Gastrocnemius medialis (tissue), 4 donors: Measurements from ENCODE around the gene RACGAP1. TPM values are rescaled to one million over a fixed set of nuclear protein-coding genes. Genes with fewer than 3 reads are reported as not detected.

Experiments used
- ATAC-seq, 2 donors: fragments of 150-250 bp; one replicate each; pipeline ENCODE4 v1.9.1; 2016
- DNase-seq, 2 donors: peaks; one replicate each; pipeline ENCODE4 v3.0.0-alpha.2; 2019
- H3K27ac ChIP-seq, 4 donors: fragments of 200-600 bp; sonication (generic); 1 replicate in 1 of 4; 2 replicates in 3 of 4; pipeline ENCODE4 v1.5.1; 2016 to 2018; ENCODE audit warnings: mild to moderate bottlenecking in 2 of 4, moderate library complexity in 1 of 4
- H3K27me3 ChIP-seq, 3 donors: fragments of 200-600 bp; sonication (generic) in 2 of 3; 1 replicate in 1 of 3; 2 replicates in 2 of 3; pipeline versions ENCODE4 v1.5.1 to v1.6.0; 2016 to 2019; ENCODE audit warnings: mild to moderate bottlenecking in 1 of 3, moderate library complexity in 1 of 3
- H3K36me3 ChIP-seq, 2 donors: fragments of 200-600 bp; sonication (generic) in 1 of 2; one replicate each; pipeline ENCODE4 v1.5.1; 2017 to 2018
- H3K4me1 ChIP-seq, 2 donors: fragments of 200-600 bp; sonication (generic) in 1 of 2; one replicate each; pipeline ENCODE4 v1.5.1; 2016 to 2017; ENCODE audit warnings: mild to moderate bottlenecking in 2 of 2
- H3K4me3 ChIP-seq, 4 donors: fragments of 200-600 bp; sonication (generic) in 3 of 4; 1 replicate in 1 of 4; 2 replicates in 3 of 4; pipeline ENCODE4 v1.5.1; 2016 to 2019; ENCODE audit warnings: mild to moderate bottlenecking in 2 of 4
- H3K9me3 ChIP-seq, 3 donors: fragments of 200-600 bp; sonication (generic) in 2 of 3; 1 replicate in 1 of 3; 2 replicates in 2 of 3; pipeline ENCODE4 v1.5.1; 2016 to 2019
- CTCF ChIP-seq, 5 experiments: fragments of 450-650 bp in 3 of 5; fragments of 200-600 bp in 2 of 5; sonication (generic) in 2 of 5; IDR thresholded peaks in 4 of 5; conservative IDR thresholded peaks in 1 of 5; 1 replicate in 4 of 5; 2 replicates in 1 of 5; pipeline ENCODE4 v1.5.1; 2016 to 2019; ENCODE audit warnings: antibody characterized with exemption in 5 of 5, mild to moderate bottlenecking in 3 of 5, moderate library complexity in 3 of 5
- POLR2A ChIP-seq, 2 donors: fragments of 450-650 bp; IDR thresholded peaks; one replicate each; pipeline ENCODE4 v1.6.1; 2017; ENCODE audit warnings: antibody characterized with exemption in 2 of 2, mild to moderate bottlenecking in 2 of 2, moderate library complexity in 2 of 2
- in situ Hi-C, 4 donors: fragments of 200-750 bp; cut with MboI; loops; one replicate each; pipeline versions ENCODE4 v1.15.0 to v1.8.0; 2017; ENCODE audit warnings: low sequenced_read_pairs in 4 of 4
- intact Hi-C: fragments of 100-400 bp; cut with DNase I; formaldehyde crosslinking; loops from one replicate; pipeline ENCODE4 v1.15.1; 2023; ENCODE audit warnings: low total_unique reads
- total RNA-seq, 4 donors: library from RNA; depleted of rRNA; stranded (reverse); fragments of >200 nt; gene quantifications; one replicate each; pipeline versions ENCODE4 v1.1.0 to v1.2.3, GENCODE V29; 2016

RACGAP1 gene
- total RNA-seq, 4 donors from 2014 or later = 5.6 to 13.3 (median 6.5) TPM

GRCh38 chr12:50060120-50060468, 34.8 kb upstream of the RACGAP1 start:
- ATAC-seq = no peak
- in situ Hi-C loops (no loop called here), intact Hi-C loops (no loop called here)
- H3K27me3 ChIP-seq = peaks cover 0 to 9% (median 0%) of the 10 kb centered on the region in 3 donors
- no peak overlapping the region for H3K27ac ChIP-seq
- H3K4me3 ChIP-seq = no peak overlapping the region
- no peak for DNase-seq
- TF ChIP-seq POLR2A (IDR thresholded peaks at IDR 0.05) = no peak
- TF ChIP-seq CTCF (IDR thresholded peaks at IDR 0.05 in 4 of 5, conservative IDR thresholded peaks at IDR 0.05 in 1 of 5) = no peak
- H3K9me3 ChIP-seq = no peaks in the 10 kb centered on the region
- peaks cover 14 to 15% of the 10 kb centered on the region in 2 donors for H3K4me1 ChIP-seq
- H3K36me3 ChIP-seq = no peaks in the 10 kb centered on the region

DNA sequence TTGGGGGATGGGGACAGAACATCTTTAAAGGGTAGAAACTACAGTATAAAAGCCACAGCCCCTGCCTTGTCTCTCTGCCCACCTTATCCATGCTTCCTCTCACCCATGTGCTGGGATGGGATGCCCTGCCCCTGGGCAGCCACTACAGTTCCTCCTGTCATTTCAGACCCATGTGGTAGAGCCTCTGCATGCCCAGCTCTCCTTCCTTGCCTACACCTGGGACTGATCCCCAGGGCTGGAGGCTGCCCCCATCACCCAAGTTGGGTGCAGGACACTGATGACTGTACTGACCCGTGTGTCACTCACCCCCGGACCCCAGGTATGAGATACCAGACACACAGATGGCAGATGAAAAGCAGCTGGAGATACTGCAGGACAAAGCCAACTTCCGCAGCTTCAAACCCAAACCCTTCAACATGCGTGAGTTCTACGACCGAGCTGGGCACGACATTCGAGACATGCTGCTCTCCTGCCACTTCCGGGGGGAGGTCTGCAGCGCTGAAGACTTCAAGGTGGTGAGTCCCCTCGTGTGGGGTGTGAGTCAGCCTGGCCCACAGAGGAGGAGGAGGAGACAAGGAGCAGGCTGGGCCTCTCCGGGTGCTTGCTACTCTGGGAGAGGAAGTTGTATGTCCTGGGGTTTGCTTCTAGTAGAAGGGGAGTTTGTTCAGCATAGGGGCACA, 34.3 kb upstream of the RACGAP1 start:
- Histone ChIP-seq H3K4me1 (peaks cover 14 to 15% of the 10 kb centered on the region in 2 donors), H3K27me3 (peaks cover 0 to 9% (median 0%) of the 10 kb centered on the region in 3 donors), H3K36me3 (no peaks in the 10 kb centered on the region), H3K27ac (no peak overlapping the region), H3K9me3 (no peaks in the 10 kb centered on the region), H3K4me3 (no peak overlapping the region)
- intact Hi-C loops (loop anchor here (10.0 kb wide), 1 partner anchor 195 kb away; no protein-coding TSS in a partner anchor), in situ Hi-C loops (loop anchor here in 2 of 4 donors (5.0 kb wide), 2 partner anchors 82 to 87 kb away; partner anchors contain the start of gene AQP6 (in 1 of the 2))
- DNase-seq (no peak), ATAC-seq (no peak)
- TF ChIP-seq CTCF (IDR thresholded peaks at IDR 0.05 in 4 of 5, conservative IDR thresholded peaks at IDR 0.05 in 1 of 5) = no peak
- no peak for TF ChIP-seq POLR2A (IDR thresholded peaks at IDR 0.05)

DNA sequence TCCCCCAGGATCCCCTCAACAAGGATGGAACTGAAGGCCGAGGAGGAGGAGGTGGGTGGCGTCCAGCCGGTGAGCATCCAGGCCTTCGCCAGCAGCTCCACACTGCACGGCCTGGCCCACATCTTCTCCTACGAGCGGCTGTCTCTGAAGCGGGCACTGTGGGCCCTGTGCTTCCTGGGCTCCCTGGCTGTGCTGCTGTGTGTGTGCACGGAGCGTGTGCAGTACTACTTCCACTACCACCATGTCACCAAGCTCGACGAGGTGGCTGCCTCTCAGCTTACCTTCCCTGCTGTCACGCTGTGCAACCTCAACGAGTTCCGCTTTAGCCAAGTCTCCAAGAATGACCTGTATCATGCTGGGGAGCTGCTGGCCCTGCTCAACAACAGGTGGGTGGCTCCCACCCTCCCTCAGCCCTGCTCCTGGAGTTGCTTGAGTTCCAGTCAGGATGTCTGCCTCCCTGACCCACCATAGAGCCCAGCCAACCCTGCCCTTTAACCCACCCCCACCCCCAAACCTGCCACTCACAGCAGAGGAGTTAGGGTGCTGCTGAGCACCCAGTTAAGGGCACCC, 33.5 kb upstream of the RACGAP1 start:
- Histone ChIP-seq H3K27ac (no peak overlapping the region), H3K27me3 (peaks cover 0 to 9% (median 0%) of the 10 kb centered on the region in 3 donors), H3K36me3 (no peaks in the 10 kb centered on the region), H3K9me3 (no peaks in the 10 kb centered on the region), H3K4me1 (peaks cover 14 to 15% of the 10 kb centered on the region in 2 donors), H3K4me3 (no peak overlapping the region)
- intact Hi-C loops = loop anchor here (10.0 kb wide), 1 partner anchor 194 kb away; no protein-coding TSS in a partner anchor
- in situ Hi-C loops = loop anchor here in 2 of 4 donors (5.0 kb wide), 2 partner anchors 82 to 87 kb away; partner anchors contain the start of gene AQP6 (in 1 of the 2)
- TF ChIP-seq POLR2A (IDR thresholded peaks at IDR 0.05) = no peak
- TF ChIP-seq CTCF (IDR thresholded peaks at IDR 0.05 in 4 of 5, conservative IDR thresholded peaks at IDR 0.05 in 1 of 5) = no peak
- no peak for ATAC-seq
- no peak for DNase-seq

DNA sequence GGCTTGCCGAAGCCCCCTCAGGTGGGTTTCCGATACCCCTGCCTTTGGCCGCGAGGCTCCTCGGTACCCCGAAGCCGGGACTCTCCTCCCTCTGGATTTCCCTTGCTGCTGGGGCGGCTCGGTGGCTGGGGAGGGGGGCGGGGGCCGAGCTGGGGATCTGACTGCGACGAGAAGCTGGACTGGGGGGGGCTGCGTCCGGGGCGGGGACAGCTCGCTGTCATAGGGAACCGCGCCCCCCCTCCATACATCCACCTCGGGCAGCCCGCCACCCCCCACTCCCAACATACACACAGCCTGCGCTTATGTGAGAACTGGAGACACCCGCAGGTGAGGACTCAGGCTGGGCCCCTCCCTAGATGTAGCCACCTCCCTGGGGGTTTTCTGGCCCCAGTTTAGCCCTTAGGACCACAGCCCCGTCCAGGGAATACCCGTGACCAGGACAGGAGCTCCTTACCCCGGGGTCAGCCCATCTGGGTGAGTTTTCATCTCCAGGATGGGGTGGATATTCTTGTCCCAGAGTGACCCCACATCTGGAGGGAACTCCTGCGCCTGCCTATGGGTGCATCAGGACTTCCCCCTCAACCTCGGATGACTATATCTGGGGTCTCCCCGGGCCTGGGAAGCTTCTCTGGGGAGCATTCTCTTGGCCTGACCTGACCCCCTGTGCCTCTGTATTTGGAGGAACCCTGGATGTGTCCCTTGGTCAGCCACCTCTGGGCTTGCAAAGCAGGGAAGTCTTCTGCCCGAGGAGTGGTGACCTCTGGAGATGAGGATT, 32.8 kb upstream of the RACGAP1 start:
- Histone ChIP-seq H3K9me3 (no peaks in the 10 kb centered on the region), H3K27ac (no peak overlapping the region), H3K36me3 (no peaks in the 10 kb centered on the region), H3K27me3 (peaks cover 0 to 9% (median 0%) of the 10 kb centered on the region in 3 donors), H3K4me1 (peaks cover 14 to 15% of the 10 kb centered on the region in 2 donors), H3K4me3 (peak overlapping the region; percentile 61 to 73 (median 72))
- ATAC-seq = no peak
- DNase-seq = no peak
- no peak for TF ChIP-seq CTCF (IDR thresholded peaks at IDR 0.05 in 4 of 5, conservative IDR thresholded peaks at IDR 0.05 in 1 of 5)
- no peak for TF ChIP-seq POLR2A (IDR thresholded peaks at IDR 0.05)
- in situ Hi-C loops = loop anchor here in 2 of 4 donors (5.0 kb wide), 2 partner anchors 81 to 86 kb away; partner anchors contain the start of gene AQP6 (in 1 of the 2)
- intact Hi-C loops = loop anchor here (2.0 to 10.0 kb wide), 3 partner anchors 19 to 193 kb away; no protein-coding TSS in a partner anchor
